ENCODE results near the gene NPPA. TPM values are rescaled to one million over a fixed set of nuclear protein-coding genes. Genes with fewer than 3 reads are reported as not detected.

NPPA gene
- total RNA-seq, 1 experiment from 2014 or later, result not detected

DNA sequence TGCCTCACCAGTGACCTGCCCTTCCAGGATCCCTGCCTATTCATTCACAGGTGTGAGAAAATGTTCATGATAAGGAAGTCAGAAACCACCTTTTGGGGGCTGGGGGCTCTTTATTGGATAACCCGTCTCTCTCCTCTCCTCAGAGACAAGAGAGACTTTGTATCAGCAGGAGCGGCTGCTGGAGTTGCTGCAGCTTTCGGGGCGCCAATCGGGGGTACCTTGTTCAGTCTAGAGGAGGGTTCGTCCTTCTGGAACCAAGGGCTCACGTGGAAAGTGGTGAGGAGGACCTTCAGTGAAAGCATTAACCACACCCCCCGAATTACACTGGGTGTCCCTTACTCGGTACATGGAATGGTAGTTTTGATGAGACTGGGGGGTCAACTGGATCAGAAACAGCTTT, 20.6 kb downstream of the NPPA start:
- peaks cover 4 to 5% of the 10 kb centered on the region in 2 experiments for H3K4me1 ChIP-seq (ENCODE audit: control insufficient read depth in 1 of 2, insufficient read depth in 2 of 2, low read length in 2 of 2)
- no peak overlapping the region for H3K4me2 ChIP-seq (ENCODE audit: low read length)
- no peak overlapping the region for H3K4me3 ChIP-seq (replicated peaks in 1 of 2; ENCODE audit: low read depth in 1 of 2, low read length in 2 of 2)
- peaks cover 5 to 11% of the 10 kb centered on the region in 2 experiments; a peak in 2 of 4 replicates for H3K36me3 ChIP-seq (ENCODE audit: control insufficient read depth in 1 of 2, insufficient read depth in 2 of 2, low read length in 2 of 2)
- no peaks in the 10 kb centered on the region for H3K9me3 ChIP-seq (ENCODE audit: control insufficient read depth in 1 of 2, insufficient read depth in 1 of 2, low read depth in 1 of 2, low read length in 2 of 2)
- ATAC-seq (no peak), DNase-seq (ENCODE audit: low read depth, low spot score) (no peak)
- H3K9ac ChIP-seq (ENCODE audit: low read length), result no peak overlapping the region
- no peak overlapping the region for H2AFZ ChIP-seq (ENCODE audit: low read depth, low read length, poor library complexity, severe bottlenecking)
- no peak overlapping the region for H3K27ac ChIP-seq (ENCODE audit: low read depth, low read length)
- H3K27me3 ChIP-seq (ENCODE audit: insufficient read depth, low read length), result no peaks in the 10 kb centered on the region
- H3K9me2 ChIP-seq (ENCODE audit: insufficient read depth), result no peaks in the 10 kb centered on the region
- ChIA-PET POLR2A (interaction anchor here (1.7 kb wide), 1 partner anchor 81 kb away, joined by 5 read pairs; no protein-coding TSS in a partner anchor), CTCF (no interaction called here), RAD21 (ENCODE audit: low non-redundant PET in 1 of 2, low total read pairs in 2 of 2, uncharacterized antibody in 2 of 2, unreplicated experiment in 2 of 2) (no interaction called here)
- TF ChIP-seq TCF7L2 (IDR thresholded peaks at IDR 0.05; ENCODE audit: borderline replicate concordance, extremely low read depth, insufficient read depth, insufficient read length), result no peak
- TF ChIP-seq, protein P1, sequence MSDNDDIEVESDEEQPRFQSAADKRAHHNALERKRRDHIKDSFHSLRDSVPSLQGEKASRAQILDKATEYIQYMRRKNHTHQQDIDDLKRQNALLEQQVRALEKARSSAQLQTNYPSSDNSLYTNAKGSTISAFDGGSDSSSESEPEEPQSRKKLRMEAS (IDR thresholded peaks at IDR 0.05), result no peak
- no peak for TF ChIP-seq SIN3A (IDR thresholded peaks at IDR 0.05; ENCODE audit: low read depth)
- no peak for TF ChIP-seq ZNF274 (IDR thresholded peaks at IDR 0.05; ENCODE audit: low read depth, low read length)
- no peak for TF ChIP-seq POLR2A (IDR thresholded peaks at IDR 0.05; ENCODE audit: borderline replicate concordance, extremely low read depth, insufficient read depth, insufficient read length)
- no peak for TF ChIP-seq RAD21 (IDR thresholded peaks at IDR 0.05; ENCODE audit: low read depth)
- TF ChIP-seq EZH2phosphoT487 (IDR thresholded peaks at IDR 0.05; ENCODE audit: borderline replicate concordance), result no peak
- TF ChIP-seq JUND (IDR thresholded peaks at IDR 0.05), result no peak
- no peak for TF ChIP-seq ZFX (IDR thresholded peaks at IDR 0.05)
- TF ChIP-seq, protein P2, sequence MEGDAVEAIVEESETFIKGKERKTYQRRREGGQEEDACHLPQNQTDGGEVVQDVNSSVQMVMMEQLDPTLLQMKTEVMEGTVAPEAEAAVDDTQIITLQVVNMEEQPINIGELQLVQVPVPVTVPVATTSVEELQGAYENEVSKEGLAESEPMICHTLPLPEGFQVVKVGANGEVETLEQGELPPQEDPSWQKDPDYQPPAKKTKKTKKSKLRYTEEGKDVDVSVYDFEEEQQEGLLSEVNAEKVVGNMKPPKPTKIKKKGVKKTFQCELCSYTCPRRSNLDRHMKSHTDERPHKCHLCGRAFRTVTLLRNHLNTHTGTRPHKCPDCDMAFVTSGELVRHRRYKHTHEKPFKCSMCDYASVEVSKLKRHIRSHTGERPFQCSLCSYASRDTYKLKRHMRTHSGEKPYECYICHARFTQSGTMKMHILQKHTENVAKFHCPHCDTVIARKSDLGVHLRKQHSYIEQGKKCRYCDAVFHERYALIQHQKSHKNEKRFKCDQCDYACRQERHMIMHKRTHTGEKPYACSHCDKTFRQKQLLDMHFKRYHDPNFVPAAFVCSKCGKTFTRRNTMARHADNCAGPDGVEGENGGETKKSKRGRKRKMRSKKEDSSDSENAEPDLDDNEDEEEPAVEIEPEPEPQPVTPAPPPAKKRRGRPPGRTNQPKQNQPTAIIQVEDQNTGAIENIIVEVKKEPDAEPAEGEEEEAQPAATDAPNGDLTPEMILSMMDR (IDR thresholded peaks at IDR 0.05 in 2 of 3, conservative IDR thresholded peaks at IDR 0.05 in 1 of 3; ENCODE audit: borderline replicate concordance in 1 of 3, insufficient read depth in 1 of 3, low read depth in 2 of 3, low read length in 2 of 3), result no peak
- no peak for TF ChIP-seq CBX3 (IDR thresholded peaks at IDR 0.05; ENCODE audit: low read depth)
- no peak for TF ChIP-seq SRF (IDR thresholded peaks at IDR 0.05; ENCODE audit: low read depth)
- TF ChIP-seq YY1 (IDR thresholded peaks at IDR 0.05; ENCODE audit: extremely low read depth, insufficient replicate concordance, low read depth, low read length), result no peak
- no peak for TF ChIP-seq CEBPB (IDR thresholded peaks at IDR 0.05; ENCODE audit: low read depth)
- TF ChIP-seq, protein P3, sequence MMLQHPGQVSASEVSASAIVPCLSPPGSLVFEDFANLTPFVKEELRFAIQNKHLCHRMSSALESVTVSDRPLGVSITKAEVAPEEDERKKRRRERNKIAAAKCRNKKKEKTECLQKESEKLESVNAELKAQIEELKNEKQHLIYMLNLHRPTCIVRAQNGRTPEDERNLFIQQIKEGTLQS (IDR thresholded peaks at IDR 0.05), result no peak
- TF ChIP-seq EZH2 (IDR thresholded peaks at IDR 0.05), result no peak
- TF ChIP-seq, protein P4, sequence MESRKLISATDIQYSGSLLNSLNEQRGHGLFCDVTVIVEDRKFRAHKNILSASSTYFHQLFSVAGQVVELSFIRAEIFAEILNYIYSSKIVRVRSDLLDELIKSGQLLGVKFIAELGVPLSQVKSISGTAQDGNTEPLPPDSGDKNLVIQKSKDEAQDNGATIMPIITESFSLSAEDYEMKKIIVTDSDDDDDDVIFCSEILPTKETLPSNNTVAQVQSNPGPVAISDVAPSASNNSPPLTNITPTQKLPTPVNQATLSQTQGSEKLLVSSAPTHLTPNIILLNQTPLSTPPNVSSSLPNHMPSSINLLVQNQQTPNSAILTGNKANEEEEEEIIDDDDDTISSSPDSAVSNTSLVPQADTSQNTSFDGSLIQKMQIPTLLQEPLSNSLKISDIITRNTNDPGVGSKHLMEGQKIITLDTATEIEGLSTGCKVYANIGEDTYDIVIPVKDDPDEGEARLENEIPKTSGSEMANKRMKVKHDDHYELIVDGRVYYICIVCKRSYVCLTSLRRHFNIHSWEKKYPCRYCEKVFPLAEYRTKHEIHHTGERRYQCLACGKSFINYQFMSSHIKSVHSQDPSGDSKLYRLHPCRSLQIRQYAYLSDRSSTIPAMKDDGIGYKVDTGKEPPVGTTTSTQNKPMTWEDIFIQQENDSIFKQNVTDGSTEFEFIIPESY (IDR thresholded peaks at IDR 0.05; ENCODE audit: extremely low read depth, insufficient replicate concordance, low read length), result no peak
- no peak for TF ChIP-seq EGR1 (IDR thresholded peaks at IDR 0.05; ENCODE audit: low read depth)
- intact Hi-C loops (cut with micrococcal nuclease), result no loop called here
- BruUV-seq (replicated peaks), result no TSS peak
- no peaks in the 10 kb centered on the region for H3K79me2 ChIP-seq (ENCODE audit: insufficient read depth, low read length)
- H4K20me1 ChIP-seq (ENCODE audit: insufficient read depth), result no peaks in the 10 kb centered on the region
